Measurements from ENCODE around the gene CTAG1A. TPM values are rescaled to one million over a fixed set of nuclear protein-coding genes. Genes with fewer than 3 reads are reported as not detected.
"Not testable (repeated sequence)": the region's sequence is repeated elsewhere in the genome, so short reads cannot be mapped to it uniquely, and the experiment has no call there.

CTAG1A gene
- total RNA-seq, 1 donor: not detected

- not testable (repeated sequence) for DNase-seq (ENCODE audit: low read depth); H3K4me3 ChIP-seq (ENCODE audit: low read depth, low read length)
Observed at GRCh38 chrX:154560326-154560725, 24.6 kb upstream of the CTAG1A start.

- not testable (repeated sequence) for DNase-seq (ENCODE audit: low read depth); H3K4me3 ChIP-seq (ENCODE audit: low read depth, low read length)
Observed at GRCh38 chrX:154562295-154562694, 22.6 kb upstream of the CTAG1A start.

- not testable (repeated sequence) for DNase-seq (ENCODE audit: low read depth)
Observed at GRCh38 chrX:154570361-154570760, 14.6 kb upstream of the CTAG1A start.

GRCh38 chrX:154573061-154573460 is 11.9 kb upstream of the CTAG1A start:
- not testable (repeated sequence) for H3K4me3 ChIP-seq (ENCODE audit: low read depth, low read length); DNase-seq (ENCODE audit: low read depth)

More at GRCh38 chrX:154570361-154570760, 14.6 kb upstream of the CTAG1A start:
- not testable (repeated sequence) for H3K4me3 ChIP-seq (ENCODE audit: low read depth, low read length)

- DNase-seq (ENCODE audit: low read depth); H3K4me3 ChIP-seq (ENCODE audit: low read depth, low read length): not testable (repeated sequence)
Observed at GRCh38 chrX:154575076-154575475, 9.9 kb upstream of the CTAG1A start.

GRCh38 chrX:154582994-154583393 is 1.9 kb upstream of the CTAG1A start:
- not testable (repeated sequence) for DNase-seq (ENCODE audit: low read depth); H3K4me3 ChIP-seq (ENCODE audit: low read depth, low read length)

GRCh38 chrX:154590415-154590814 is 5.5 kb downstream of the CTAG1A start:
- not testable (repeated sequence) for DNase-seq (ENCODE audit: low read depth); H3K4me3 ChIP-seq (ENCODE audit: low read depth, low read length)

- no peak overlapping the region for H3K4me3 ChIP-seq (ENCODE audit: low read depth, low read length)
- no peak for DNase-seq (ENCODE audit: low read depth)
- no peak for TF ChIP-seq CTCF (IDR thresholded peaks at IDR 0.05; ENCODE audit: insufficient read depth, low read depth, low read length)
Observed at GRCh38 chrX:154592505-154592904, 7.6 kb downstream of the CTAG1A start.

- H3K4me3 ChIP-seq (ENCODE audit: low read depth, low read length): no peak overlapping the region
- no peak for TF ChIP-seq CTCF (IDR thresholded peaks at IDR 0.05; ENCODE audit: insufficient read depth, low read depth, low read length)
- no peak for DNase-seq (ENCODE audit: low read depth)
Observed at GRCh38 chrX:154593201-154593600, 8.3 kb downstream of the CTAG1A start.

GRCh38 chrX:154594491-154594890 is 9.6 kb downstream of the CTAG1A start:
- TF ChIP-seq CTCF (IDR thresholded peaks at IDR 0.05; ENCODE audit: insufficient read depth, low read depth, low read length): no peak
- H3K4me3 ChIP-seq (ENCODE audit: low read depth, low read length): no peak overlapping the region
- no peak for DNase-seq (ENCODE audit: low read depth)

- H3K4me3 ChIP-seq (ENCODE audit: low read depth, low read length): no peak overlapping the region
- DNase-seq (ENCODE audit: low read depth): peak; percentile 20
- TF ChIP-seq CTCF (IDR thresholded peaks at IDR 0.05; ENCODE audit: insufficient read depth, low read depth, low read length): no peak
Observed at GRCh38 chrX:154595559-154596249, 10.8 kb downstream of the CTAG1A start.

Data from fibroblast of villous mesenchyme (primary cell).